HCT116 (cell line): ENCODE data around the gene FMNL1. TPM values are rescaled to one million over a fixed set of nuclear protein-coding genes. Genes with fewer than 3 reads are reported as not detected.

Source experiments
- ATAC-seq: fragments of 200-7000 bp; cut with Tn5 transposase; 2 replicates; pipeline ENCODE4 v1.9.1; 2020; ENCODE audit warnings: mild to moderate bottlenecking, moderate library complexity
- BruUV-seq: library from RNA; stranded (reverse); fragments of 400-500 nt; replicated peaks from 2 replicates; lab custom pipeline; 2021; lab: Mats Ljungman, UMichigan
- CTCF ChIA-PET: fragments of 300-600 bp; sonication (Branson Sonifier 250); formaldehyde crosslinking; loops from one replicate; lab custom pipeline; 2021; ENCODE audit warnings: antibody characterized with exemption; lab: Charles Lee
- POLR2A ChIA-PET: fragments of 300-600, 350-600 bp; sonication (Branson Sonifier 250); formaldehyde crosslinking; loops from one replicate; lab custom pipeline; 2021; ENCODE audit warnings: antibody characterized with exemption; lab: Charles Lee
- RAD21 ChIA-PET, 2 experiments: fragments of 300-600 bp; sonication (Branson Sonifier 250); formaldehyde crosslinking; loops; one replicate each; lab custom pipeline; 2023; ENCODE audit warnings: low total read pairs in 2 of 2; ENCODE audit not compliant: uncharacterized antibody in 2 of 2, unreplicated experiment in 2 of 2, low non-redundant PET in 1 of 2; lab: Charles Lee
- DNase-seq: peaks from one replicate; pipeline ENCODE4 v3.0.0-alpha.2; 2010; ENCODE audit warnings: low read depth, low spot score
- H2AFZ ChIP-seq: fragments of 200-600 bp; shearing (Covaris generic), sonication (generic); 2 replicates; pipeline ENCODE4 v1.6.1; 2017; ENCODE audit warnings: low read depth, mixed run types, mixed read lengths, antibody characterized with exemption, low read length; ENCODE audit not compliant: poor library complexity, severe bottlenecking
- H3K27ac ChIP-seq: 2 replicates; pipeline ENCODE4 v1.5.1; 2012; ENCODE audit warnings: low read depth, low read length
- H3K27me3 ChIP-seq: fragments of 200-600 bp; sonication (generic); 2 replicates; pipeline ENCODE4 v1.6.1; 2016; ENCODE audit warnings: mixed run types, low read length, mixed read lengths; ENCODE audit not compliant: insufficient read depth
- H3K36me3 ChIP-seq, 2 experiments: fragments of 200-500 bp in 1 of 2; fragments of 200-600 bp in 1 of 2; sonication (Bioruptor generic) in 1 of 2; sonication (generic) in 1 of 2; 2 replicates each; pipeline versions ENCODE4 v1.5.1 to v1.6.1; 2014 to 2016; ENCODE audit warnings: low read length in 2 of 2, inconsistent platforms in 1 of 2, mixed read lengths in 1 of 2, mixed run types in 1 of 2; ENCODE audit not compliant: insufficient read depth in 2 of 2, control insufficient read depth in 1 of 2
- H3K4me1 ChIP-seq, 2 experiments: fragments of 200-600 bp in 1 of 2; sonication (generic) in 1 of 2; 2 replicates each; pipeline versions ENCODE4 v1.5.1 to v1.6.1; 2012 to 2017; ENCODE audit warnings: low read length in 2 of 2, inconsistent platforms in 1 of 2, mild to moderate bottlenecking in 1 of 2, mixed read lengths in 1 of 2, mixed run types in 1 of 2, moderate library complexity in 1 of 2; ENCODE audit not compliant: insufficient read depth in 2 of 2, control insufficient read depth in 1 of 2
- H3K4me2 ChIP-seq: fragments of 200-600 bp; sonication (generic); 2 replicates; pipeline ENCODE4 v1.6.1; 2017; ENCODE audit warnings: mixed run types, low read length, mixed read lengths
- H3K4me3 ChIP-seq, 2 experiments: fragments of 200-600 bp in 1 of 2; sonication (generic) in 1 of 2; replicated peaks in 1 of 2; 2 replicates each; pipeline ENCODE4 v1.5.1; 2011 to 2016; ENCODE audit warnings: low read length in 2 of 2, control low read depth in 1 of 2, low read depth in 1 of 2, mild to moderate bottlenecking in 1 of 2, mixed read lengths in 1 of 2, mixed run types in 1 of 2
- H3K79me2 ChIP-seq: fragments of 200-600 bp; sonication (generic); 2 replicates; pipeline ENCODE4 v1.6.1; 2017; ENCODE audit warnings: mild to moderate bottlenecking, mixed run types, low read length, moderate library complexity, mixed read lengths; ENCODE audit not compliant: insufficient read depth
- H3K9ac ChIP-seq: fragments of 200-600 bp; sonication (generic); 2 replicates; pipeline ENCODE4 v1.6.1; 2016; ENCODE audit warnings: low read length, mixed read lengths
- H3K9me2 ChIP-seq: fragments of 200-600 bp; sonication (generic), shearing (Covaris generic); 2 replicates; pipeline ENCODE4 v1.6.1; 2017; ENCODE audit warnings: mixed run types, mild to moderate bottlenecking, moderate library complexity; ENCODE audit not compliant: insufficient read depth
- H3K9me3 ChIP-seq, 2 experiments: fragments of 200-500 bp in 1 of 2; fragments of 200-600 bp in 1 of 2; sonication (Bioruptor generic) in 1 of 2; sonication (generic) in 1 of 2; 2 replicates each; pipeline ENCODE4 v1.6.1; 2014 to 2017; ENCODE audit warnings: low read length in 2 of 2, mixed read lengths in 2 of 2, inconsistent platforms in 1 of 2, low read depth in 1 of 2, mild to moderate bottlenecking in 1 of 2, mixed run types in 1 of 2, moderate library complexity in 1 of 2; ENCODE audit not compliant: control insufficient read depth in 1 of 2, insufficient read depth in 1 of 2
- H4K20me1 ChIP-seq: fragments of 200-600 bp; sonication (generic), shearing (Covaris generic); 2 replicates; pipeline ENCODE4 v1.6.1; 2017; ENCODE audit warnings: mixed run types, mild to moderate bottlenecking, moderate library complexity; ENCODE audit not compliant: insufficient read depth
- ATF3 ChIP-seq: IDR thresholded peaks from 2 replicates; pipeline ENCODE4 v1.6.1; 2012
- CBX3 ChIP-seq: IDR thresholded peaks from 2 replicates; pipeline ENCODE4 v1.6.1; 2012; ENCODE audit warnings: low read depth
- CEBPB ChIP-seq: IDR thresholded peaks from 2 replicates; pipeline ENCODE4 v1.6.1; 2012; ENCODE audit warnings: low read depth
- EGR1 ChIP-seq: IDR thresholded peaks from 2 replicates; pipeline ENCODE4 v1.6.1; 2012; ENCODE audit warnings: low read depth
- ELF1 ChIP-seq: IDR thresholded peaks from 2 replicates; pipeline ENCODE4 v1.6.1; 2012; ENCODE audit warnings: low read depth, borderline replicate concordance
- EZH2 ChIP-seq: fragments of 200-600 bp; sonication (generic); IDR thresholded peaks from 2 replicates; pipeline ENCODE4 v1.6.1; 2017; ENCODE audit warnings: antibody characterized with exemption, mixed run types
- FOSL1 ChIP-seq: IDR thresholded peaks from 2 replicates; pipeline ENCODE4 v1.6.1; 2012; ENCODE audit warnings: low read depth
- MAX ChIP-seq: IDR thresholded peaks from 2 replicates; pipeline ENCODE4 v1.6.1; 2012
- POLR2AphosphoS5 ChIP-seq: IDR thresholded peaks from 2 replicates; pipeline ENCODE4 v1.6.1; 2011; ENCODE audit warnings: mild to moderate bottlenecking, low read depth, low read length, moderate library complexity
- RAD21 ChIP-seq: IDR thresholded peaks from 2 replicates; pipeline ENCODE4 v1.6.1; 2012; ENCODE audit warnings: low read depth, mild to moderate bottlenecking
- SIN3A ChIP-seq: IDR thresholded peaks from 2 replicates; pipeline ENCODE4 v1.6.1; 2012; ENCODE audit warnings: low read depth
- SRF ChIP-seq: IDR thresholded peaks from 2 replicates; pipeline ENCODE4 v1.6.1; 2012; ENCODE audit warnings: low read depth
- TCF7L2 ChIP-seq: IDR thresholded peaks from 2 replicates; pipeline ENCODE4 v1.7.0; 2011; ENCODE audit warnings: borderline replicate concordance, inconsistent platforms; ENCODE audit not compliant: insufficient read depth, insufficient read length; ENCODE audit errors: extremely low read depth
- ZNF274 ChIP-seq: fragments of 200-500 bp; sonication (Bioruptor generic); IDR thresholded peaks from 2 replicates; pipeline ENCODE4 v1.6.1; 2014; ENCODE audit warnings: mild to moderate bottlenecking, low read depth, low read length, inconsistent platforms
- intact Hi-C: fragments of 100-400 bp; cut with micrococcal nuclease; formaldehyde crosslinking; loops from 2 replicates; pipeline ENCODE4 v1.10.0; 2022
- total RNA-seq: library from RNA; stranded (reverse); gene quantifications from one replicate; pipeline ENCODE4 v1.2.1, GENCODE V29; 2021; ENCODE audit not compliant: unreplicated experiment

FMNL1 gene
- total RNA-seq, 1 experiment from 2014 or later = 8.2 TPM

GRCh38 chr17:45287526-45288500 lies 66.1 kb downstream of the FMNL1 start:
- Histone ChIP-seq H3K79me2 (peaks cover 43% of the 10 kb centered on the region), H3K4me3 (no peak overlapping the region), H3K9me2 (no peaks in the 10 kb centered on the region), H3K27ac (no peak overlapping the region; the same call in 1 of the 2 replicates), H4K20me1 (no peaks in the 10 kb centered on the region; the same call in 1 of the 2 replicates), H3K9me3 (no peaks in the 10 kb centered on the region), H3K36me3 (peaks cover 37 to 63% of the 10 kb centered on the region in 2 experiments), H3K4me2 (no peak overlapping the region), H3K27me3 (no peaks in the 10 kb centered on the region), H3K4me1 (peaks cover 1 to 8% of the 10 kb centered on the region in 2 experiments), H3K9ac (no peak overlapping the region), H2AFZ (no peak overlapping the region)
- intact Hi-C loops = no loop called here
- CTCF ChIA-PET = interaction anchor here (1.3 to 1.7 kb wide), 2 partner anchors 10 to 11 kb away, joined by 3 to 8 read pairs; no protein-coding TSS in a partner anchor
- ATAC-seq = no peak
- BruUV-seq = no TSS peak
- no peak for TF ChIP-seq SIN3A
- TF ChIP-seq ELF1 = no peak
- no peak for DNase-seq
- RAD21 ChIA-PET = no interaction called here
- POLR2A ChIA-PET = no interaction called here

- H3K9me2 ChIP-seq = no peaks in the 10 kb centered on the region
- ChIA-PET RAD21 (no interaction called here), CTCF (interaction anchor here (1.3 kb wide), 1 partner anchor 12 kb away, joined by 3 read pairs; no protein-coding TSS in a partner anchor), POLR2A (no interaction called here)
- ATAC-seq = no peak
- peaks cover 10 to 14% of the 10 kb centered on the region in 2 experiments for H3K4me1 ChIP-seq
- H3K9ac ChIP-seq = no peak overlapping the region
- H4K20me1 ChIP-seq = peaks cover 9% of the 10 kb centered on the region; the same call in 1 of the 2 replicates
- intact Hi-C loops = no loop called here
- peaks cover 28 to 54% of the 10 kb centered on the region in 2 experiments; a peak in 3 of 4 replicates for H3K36me3 ChIP-seq
- H3K4me2 ChIP-seq = no peak overlapping the region
- no peaks in the 10 kb centered on the region for H3K9me3 ChIP-seq
- H3K27me3 ChIP-seq = no peaks in the 10 kb centered on the region
- H3K27ac ChIP-seq = no peak overlapping the region
- no peak overlapping the region for H2AFZ ChIP-seq
- no peak for TF ChIP-seq EGR1
- TF ChIP-seq POLR2AphosphoS5 = no peak
- no peak for TF ChIP-seq RAD21
- TF ChIP-seq EZH2 = no peak
- no peak for TF ChIP-seq CBX3
- no peak for TF ChIP-seq SRF
- TF ChIP-seq FOSL1 = no peak
- no peak for TF ChIP-seq ATF3
- no peak for TF ChIP-seq ZNF274
- TF ChIP-seq MAX = no peak
- no peak for TF ChIP-seq TCF7L2
- no peak for TF ChIP-seq SIN3A
- no peak for TF ChIP-seq CEBPB
- peaks cover 51% of the 10 kb centered on the region for H3K79me2 ChIP-seq
- no peak overlapping the region for H3K4me3 ChIP-seq
- no TSS peak for BruUV-seq
- DNase-seq = no peak
These were observed 67.1 kb downstream of the FMNL1 start for GRCh38 chr17:45288825-45289224.
